Anterior cingulate cortex (tissue), 58 donors: ENCODE data around the gene NLN.
"Not testable (repeated sequence)": the region's sequence is repeated elsewhere in the genome, so short reads cannot be mapped to it uniquely, and the experiment has no call there.

ENCODE experiments used
- DNase-seq, 58 donors: peaks; one replicate each; lab custom pipeline; 2025; lab: John Stamatoyannopoulos, UW

The NLN gene

DNA sequence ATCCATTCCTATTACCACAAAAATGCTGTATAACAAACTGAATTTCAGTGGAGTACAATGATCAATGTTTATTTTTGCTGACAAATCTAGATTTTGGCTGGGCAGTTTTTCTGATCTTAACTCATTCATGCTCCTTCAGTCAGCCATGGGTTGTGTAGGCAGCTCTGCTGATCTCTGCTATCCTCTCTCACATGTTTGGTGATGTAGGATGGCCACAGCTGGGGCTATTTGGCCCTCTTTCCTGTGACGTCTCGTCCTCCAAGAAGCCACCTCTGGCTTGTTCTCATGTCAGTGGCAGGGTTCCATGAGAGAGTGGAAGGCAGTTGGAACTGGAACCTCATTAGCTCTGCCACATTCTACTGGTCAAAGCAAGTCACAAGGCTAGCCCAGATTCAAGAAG, 8.9 kb downstream of the NLN start:
- DNase-seq = peak in 1 of 58 donors; percentile 1

DNA sequence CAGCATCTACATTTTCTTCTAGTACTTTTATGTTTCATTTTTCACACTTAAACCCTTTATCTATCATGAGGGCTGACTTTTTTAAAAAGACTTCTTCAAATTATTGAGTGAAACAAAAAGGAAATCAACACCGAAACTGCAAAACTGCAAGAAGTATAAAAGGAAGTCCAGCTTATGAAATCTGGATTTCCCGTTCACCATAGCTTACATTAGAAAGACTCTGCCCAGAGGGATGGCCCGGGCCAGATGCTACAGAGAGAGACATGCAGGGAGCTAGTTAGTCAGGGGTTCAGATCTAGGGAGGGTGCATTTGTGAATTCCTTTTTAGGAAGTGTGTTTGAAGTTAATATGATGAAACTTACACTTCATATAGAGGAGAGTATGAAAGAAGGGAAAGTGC, 10.0 kb downstream of the NLN start:
- DNase-seq = not testable (repeated sequence)

DNA sequence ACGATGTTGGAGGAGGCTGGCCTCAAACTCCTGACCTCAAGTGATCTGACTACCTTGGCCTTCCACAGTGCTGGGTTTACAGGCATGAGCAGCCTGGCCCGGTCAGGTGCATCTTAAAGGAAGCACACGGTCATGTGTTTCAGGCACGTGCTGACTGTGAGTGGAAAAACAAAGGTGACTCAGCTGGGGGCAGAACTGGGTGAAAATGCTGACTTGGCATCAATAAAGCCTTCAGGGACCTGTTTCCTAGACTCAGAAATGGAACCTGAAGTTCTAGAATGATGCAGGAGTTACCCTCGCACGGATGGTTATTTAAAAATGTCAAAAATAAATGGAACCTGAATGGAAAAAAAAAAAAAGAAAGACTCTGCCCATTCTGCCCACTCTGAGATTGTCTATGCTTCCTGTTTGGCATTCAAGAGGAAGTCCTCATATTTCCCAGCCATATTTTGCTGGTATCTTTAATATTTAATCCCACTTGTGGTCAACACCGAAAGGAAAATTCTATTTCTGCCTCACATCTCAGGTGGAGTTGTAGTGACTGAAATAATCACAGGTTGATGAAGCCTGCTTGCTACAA, 12.3 kb downstream of the NLN start:
- DNase-seq = not testable (repeated sequence)

DNA sequence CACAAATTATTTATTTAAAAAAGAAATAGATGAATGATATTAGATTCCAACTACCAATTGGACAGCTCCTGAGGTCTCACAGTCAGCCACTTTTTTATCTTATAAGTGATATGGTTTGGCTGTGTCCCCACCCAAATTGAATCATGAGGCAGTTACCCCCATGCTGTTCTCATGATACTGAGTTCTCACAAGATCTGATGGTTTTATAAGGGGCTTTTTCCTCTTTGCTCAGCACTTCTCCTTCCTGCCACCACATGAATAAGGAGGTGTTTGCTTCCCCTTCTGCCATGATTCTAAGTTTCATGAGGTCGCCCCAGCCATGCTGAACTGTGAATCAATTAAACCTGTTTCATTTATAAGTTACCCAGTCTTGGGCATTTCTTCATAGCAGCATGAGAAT, 12.9 kb downstream of the NLN start:
- no peak for DNase-seq

DNA sequence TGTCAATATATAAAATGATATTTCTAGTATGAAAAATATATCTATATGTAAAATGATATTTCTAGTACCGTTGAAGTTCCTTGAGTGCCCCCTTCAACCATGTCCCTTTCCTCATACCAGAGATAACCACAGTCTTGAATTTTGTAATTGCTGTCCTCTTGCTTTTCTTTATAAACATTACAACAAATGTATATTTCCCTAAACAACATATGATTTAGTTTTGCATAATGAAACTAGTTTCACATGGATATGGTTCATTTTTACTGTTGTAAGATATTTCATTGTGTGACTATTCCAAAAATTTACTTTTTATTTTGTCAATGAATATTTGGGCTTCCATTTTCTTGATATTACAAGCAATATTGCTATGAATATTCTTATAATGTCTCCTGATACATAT, 14.0 kb downstream of the NLN start:
- no peak for DNase-seq

DNA sequence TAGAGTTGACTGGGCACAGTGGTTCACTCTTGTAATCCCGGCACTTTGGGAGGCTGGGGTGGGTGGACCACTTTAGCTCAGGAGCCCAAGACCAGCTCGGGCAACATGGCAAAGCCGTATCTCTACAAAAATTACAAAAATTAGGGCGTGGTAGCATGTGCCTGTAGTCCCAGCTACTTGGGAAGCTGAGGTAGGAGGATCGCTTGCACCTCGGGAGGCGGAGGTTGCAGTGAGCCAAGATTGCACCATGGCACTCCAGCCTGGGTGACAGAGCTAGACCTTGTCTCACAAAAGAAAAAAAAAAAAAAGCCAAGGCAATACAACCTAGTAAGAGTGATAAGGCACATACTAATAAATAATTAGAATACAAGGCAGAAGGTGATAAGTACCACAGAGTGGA, 15.8 kb downstream of the NLN start:
- no peak for DNase-seq

DNA sequence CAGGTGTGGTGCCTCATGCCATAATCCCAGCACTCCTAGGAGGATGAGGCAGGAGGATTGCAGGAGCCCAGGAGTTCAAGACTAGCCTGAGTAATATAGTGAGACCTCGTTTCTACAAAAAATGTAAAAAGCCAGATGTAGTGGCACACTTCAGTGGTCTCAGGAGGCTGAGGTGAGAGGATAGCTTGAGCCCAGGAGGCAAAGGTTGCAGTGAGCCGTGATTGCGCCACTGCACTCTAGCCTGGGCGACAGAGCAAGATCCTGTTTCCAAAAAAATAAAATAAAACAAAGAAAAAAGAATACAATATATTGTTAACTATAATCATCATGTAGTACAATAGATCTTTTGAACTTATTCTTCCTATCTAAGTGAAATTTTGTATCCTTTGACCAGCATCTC, 16.3 kb downstream of the NLN start:
- DNase-seq = no peak

DNA sequence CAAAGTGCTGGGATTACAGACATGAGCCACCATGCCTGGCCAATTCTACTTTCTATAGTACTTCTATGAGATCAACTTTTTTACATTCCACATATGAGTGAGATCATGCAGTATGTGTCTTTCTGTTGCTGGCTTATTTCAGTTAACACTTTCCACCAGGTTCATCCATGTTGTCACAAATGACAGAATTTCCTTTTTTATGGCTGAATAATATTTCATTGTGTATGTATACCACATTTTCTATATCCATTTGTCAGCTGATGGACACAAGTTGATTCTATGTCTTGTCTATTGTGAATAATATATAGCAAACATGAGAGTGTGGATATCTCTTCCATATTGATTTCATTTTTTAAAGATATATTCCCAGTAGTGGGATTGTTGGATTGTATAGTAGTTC, 17.2 kb downstream of the NLN start:
- DNase-seq = no peak

DNA sequence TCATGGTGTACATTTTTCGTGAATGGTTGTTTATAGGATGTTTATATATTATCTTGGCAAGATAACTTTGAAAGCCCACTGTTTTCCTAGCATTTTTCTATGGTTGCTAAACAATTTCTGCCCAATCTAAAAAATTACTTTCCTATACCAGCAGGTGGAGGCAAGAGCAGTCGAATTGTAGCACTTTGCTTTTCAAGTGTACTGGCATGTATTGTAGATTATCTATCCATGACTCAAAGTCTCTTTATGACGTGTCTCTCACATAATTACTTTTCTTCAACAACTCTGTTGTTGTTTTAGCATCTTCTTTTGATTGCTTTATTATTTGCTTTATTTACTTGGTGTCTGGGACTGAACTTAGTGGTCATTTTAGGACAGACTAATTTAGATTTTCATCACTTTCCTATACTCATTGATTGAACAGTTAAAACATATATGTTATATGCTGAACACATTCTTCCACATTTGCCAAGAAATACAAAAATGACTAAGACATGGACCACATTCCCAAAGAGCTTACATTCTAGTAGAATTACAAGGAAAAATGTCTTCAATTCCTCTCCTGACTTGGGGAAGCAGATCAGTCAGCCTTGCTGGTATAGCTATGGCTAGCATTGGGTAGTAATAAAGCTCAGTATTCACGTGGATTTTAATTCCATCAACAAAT, 20.7 kb downstream of the NLN start:
- DNase-seq = no peak

DNA sequence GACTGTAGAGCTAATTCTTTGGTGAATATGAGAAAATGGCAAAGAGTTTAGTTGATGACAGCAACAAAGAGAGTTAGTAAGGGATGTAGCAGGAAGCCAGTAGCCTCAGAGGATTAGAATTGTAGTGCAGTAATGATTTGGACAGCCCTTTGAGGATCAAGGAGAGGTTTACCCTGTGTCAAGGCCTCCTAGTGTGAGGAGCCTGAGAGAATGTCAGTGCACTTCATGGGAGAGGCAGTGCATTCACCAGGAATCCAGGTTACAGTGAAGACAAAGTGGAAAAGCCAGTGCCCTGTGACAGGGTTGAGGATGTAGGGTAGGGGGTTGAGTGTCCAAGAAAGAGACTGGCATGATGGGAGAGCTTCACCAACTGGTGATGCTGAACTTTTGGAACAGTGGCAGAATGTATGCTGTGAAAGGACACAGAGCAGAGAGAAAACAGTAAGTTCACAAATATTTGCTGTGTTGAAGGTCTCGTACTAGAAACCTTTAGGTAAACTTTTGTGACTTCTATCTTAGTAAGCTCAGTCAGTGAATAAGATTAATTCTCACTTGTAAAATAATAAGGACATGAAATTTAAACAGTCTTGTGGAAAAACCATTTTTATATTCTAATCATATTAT, 27.3 kb downstream of the NLN start:
- DNase-seq = no peak

DNA sequence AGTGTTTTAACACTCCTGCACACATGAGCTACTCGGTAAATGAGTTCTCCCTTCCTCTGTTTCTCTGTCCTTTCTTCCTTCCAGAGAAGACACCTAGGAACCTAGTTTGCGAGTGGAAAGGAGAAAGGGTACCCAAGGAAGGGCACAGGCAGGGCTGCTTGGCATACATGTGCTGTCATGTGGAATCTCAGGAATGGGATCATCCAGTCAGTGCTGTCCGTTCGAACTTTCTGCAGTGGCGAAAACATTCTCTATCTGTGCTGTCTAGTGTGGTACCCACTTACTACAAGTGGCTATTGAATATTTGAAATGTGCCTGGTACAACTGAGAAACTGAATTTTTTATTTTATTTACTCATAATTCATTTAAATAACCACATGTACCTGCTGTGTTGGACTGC, 28.0 kb downstream of the NLN start:
- DNase-seq = no peak

DNA sequence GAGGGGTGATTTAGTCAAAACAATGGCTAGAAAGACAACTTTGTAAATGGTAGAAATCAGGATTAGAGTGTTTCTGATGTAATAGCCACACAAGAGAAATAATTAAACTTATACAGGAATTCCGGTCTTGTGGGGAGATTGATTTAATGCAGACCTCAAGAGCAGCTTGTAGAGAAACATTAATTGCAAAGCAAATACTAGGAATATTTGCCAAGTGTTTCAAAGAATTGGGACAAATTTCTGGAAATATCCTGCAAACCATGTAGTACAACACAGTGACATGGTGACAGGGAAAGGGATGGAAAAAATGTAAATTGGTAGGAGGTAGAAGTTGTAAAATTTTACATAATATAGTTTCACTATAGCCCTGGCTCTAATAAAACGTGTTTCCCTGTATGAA, 28.9 kb downstream of the NLN start:
- no peak for DNase-seq

DNA sequence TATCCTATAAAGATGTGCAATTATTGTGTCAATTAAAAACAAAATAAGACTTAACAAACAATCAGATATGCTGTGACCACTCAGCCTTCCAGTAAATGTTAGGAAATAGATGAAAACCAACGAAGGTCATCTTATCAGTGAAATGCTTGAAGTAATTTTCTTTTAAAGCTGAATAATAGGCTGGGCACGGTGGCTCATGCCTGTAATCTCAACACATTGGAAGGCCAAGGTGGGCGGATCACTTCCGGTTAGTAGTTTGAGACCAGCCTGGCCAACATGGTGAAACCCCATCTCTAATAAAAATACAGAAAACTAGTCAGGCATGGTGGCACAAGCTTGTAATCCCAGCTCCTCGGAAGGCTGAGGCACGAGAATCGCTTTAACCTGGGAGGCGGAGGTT, 31.2 kb downstream of the NLN start:
- no peak for DNase-seq

DNA sequence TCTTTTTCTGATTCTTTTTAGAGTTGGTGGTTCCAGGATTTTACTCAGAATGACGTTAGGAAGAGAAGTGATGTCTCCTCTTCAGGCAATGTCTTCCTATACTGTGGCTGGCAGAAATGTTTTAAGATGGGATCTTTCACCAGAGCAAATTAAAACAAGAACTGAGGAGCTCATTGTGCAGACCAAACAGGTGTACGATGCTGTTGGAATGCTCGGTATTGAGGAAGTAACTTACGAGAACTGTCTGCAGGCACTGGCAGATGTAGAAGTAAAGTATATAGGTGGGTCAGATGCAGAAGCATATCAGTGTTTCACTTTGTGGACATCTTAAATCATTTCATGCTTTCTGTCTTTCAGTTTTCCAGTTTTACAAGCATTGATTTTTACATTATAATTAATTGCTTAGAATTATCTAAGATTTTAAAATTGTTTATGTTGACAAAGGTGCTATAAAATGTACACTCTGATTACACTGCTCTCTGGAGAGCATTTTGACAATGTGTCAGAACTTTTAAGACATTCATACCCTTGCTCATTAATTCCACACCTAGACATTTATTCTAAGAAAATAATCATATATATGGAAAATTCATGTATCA, 36.6 kb downstream of the NLN start:
- no peak for DNase-seq

DNA sequence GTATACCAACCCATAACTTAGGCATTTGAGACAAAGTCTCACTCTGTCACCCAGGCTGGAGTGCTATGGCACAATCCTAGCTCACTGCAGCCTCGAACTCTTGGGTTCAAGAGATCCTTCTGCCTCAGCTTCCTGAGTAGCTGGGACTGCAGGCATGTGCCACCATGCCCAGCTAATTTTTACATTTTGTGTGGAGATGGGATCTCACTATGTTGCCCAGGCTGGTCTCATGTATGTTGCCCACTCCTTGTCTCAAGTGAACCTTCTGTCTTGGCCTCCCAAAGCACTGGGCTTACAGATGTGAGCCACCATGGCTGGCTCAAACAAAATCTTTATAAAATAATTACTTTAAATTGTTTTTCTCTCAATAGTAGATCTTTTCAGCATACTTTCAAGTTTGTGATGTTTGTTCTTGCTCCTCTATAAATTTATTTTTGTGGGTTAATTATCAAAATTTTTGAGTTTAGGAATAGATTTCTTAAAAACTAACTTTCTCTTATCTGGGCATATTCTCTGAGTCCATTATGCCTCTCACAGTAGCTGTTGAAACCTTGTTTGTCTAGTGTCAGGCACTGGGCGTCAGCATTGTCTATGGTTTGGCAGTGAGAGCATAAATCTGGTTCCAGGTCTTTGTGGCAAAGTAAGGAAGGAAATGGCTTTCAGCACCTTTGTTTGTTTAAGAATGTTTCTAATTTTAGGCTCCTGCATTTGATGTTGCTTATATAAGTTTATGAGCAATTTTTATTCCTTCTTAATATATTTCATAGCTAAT, 38.7 kb downstream of the NLN start:
- DNase-seq = peak in 38 of 58 donors; percentile 3 to 77 (median 28)

DNA sequence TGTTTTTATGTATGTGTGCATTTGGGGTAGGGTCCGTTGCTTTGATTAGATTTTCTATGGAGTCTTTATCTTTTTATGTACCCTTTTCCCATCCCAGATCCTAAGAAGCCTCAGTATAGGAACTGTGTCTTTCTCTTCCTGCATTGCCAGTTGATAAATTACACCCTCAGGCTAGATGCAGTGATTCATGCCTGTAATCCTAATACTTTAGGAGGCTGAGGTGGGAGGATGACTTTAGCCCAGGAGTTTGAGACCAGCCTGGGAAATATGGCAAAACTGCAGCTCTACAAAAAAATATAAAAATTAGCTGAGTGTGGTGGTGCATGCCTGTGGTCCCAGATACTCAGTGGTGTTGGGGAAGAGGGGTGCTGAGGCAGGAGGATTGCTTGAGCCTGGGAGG, 40.2 kb downstream of the NLN start:
- DNase-seq = no peak

DNA sequence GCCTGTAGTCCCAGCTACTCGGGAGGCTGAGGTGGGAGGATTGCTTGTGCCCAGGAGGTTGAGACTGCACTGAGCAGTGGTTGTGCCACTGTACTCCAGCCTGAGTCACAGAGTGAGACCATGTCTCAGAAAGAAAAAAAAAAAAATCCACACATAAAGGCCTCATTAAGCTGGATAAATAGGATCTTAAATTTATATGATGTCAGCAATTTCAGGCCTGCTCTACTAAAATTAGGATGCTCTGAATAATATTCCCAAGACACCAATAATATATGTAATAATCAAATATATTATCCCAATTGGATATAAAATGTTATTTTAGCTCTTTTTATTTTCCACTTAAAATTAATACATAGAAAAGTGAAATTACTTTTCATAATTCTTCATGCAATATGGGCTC, 43.6 kb downstream of the NLN start:
- DNase-seq = no peak

DNA sequence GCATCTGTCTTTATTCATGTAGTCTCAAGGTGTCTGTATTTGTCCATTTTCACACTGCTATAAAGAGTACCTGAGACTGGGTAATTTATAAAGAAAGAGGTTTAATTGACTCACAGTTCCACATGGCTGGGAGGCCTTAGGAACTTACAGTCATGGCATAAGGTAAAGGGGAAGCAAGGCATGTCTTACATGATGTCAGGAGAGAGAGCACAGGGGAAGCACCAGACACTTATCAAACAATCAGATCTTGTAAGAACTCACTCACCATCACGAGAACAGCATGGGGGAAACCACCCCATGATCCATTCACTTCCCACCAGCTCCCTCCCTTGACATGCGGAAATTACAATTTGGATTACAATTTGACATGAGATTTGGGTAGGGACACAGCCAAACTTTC, 44.2 kb downstream of the NLN start:
- no peak for DNase-seq

DNA sequence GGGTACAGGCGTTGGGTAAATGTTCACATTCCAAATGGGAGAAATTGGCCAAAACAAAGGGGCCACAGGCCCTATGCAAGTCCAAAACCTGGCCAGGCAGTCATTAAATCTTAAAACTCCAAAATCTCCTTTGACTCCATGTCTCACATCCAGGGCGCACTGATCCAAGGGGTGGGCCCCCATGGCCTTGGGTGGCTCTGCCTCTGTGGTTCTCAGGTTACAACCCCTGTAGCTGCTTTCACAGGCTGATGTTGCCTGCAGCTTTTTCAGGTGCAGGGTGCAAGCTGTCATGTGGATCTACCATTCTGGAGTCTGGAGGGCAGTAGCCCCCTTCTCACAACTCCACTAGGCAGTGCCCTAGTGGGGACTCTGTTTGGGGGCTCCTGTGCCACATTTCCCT, 44.8 kb downstream of the NLN start:
- no peak for DNase-seq

DNA sequence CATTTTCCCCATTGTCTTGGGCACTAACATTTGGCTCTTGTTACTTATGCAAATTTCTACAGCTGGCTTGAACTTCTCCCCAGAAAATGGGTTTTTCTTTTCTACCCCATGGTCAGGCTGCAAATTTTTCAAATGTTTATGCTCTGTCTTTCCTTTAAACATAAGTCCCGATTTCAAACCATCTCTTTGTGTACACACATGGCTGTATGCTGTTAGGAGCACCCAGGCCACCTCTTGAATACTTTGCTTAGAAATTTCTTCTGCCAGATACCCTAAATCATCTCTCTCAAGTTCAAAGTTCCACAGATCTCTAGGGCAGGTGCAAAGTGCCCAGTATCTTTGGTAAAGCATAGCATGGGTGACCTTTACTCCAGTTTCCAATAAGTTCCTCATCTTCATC, 45.6 kb downstream of the NLN start:
- no peak for DNase-seq

DNA sequence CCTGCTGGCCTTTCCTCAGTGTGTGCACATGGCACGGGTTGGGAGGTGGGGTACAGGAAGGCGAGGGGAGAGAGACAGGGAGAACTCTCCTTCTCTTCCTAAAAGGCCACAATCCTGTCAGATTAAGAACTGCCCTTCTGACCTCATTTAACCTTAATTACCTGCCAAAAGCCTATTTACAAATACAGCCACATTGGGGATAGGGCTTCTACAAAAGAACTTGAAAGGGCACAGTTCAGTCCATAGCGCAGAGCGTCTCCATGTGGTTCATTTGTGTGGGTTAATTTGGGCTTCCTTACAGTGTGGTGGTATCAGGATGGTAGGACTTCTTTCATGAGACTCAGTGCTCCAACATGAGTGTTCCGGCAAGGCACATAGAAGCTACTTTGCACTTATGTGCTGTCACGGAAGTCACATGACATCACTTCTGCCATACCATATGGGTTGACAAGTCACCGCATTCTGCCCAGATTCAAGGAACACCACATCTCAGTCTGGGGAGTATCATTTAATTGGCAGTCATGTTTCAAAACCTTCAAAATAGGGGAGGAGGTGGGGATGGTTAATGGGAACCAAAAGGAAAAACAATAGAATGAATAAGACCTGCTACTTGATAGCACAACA, 46.8 kb downstream of the NLN start:
- DNase-seq = no peak
